Stimulated activated CD8-positive, alpha-beta memory T cell treated with anti-CD3 and anti-CD28 coated beads, Interleukin-7, amount 100 ng/mL, for 24 hours (primary cell): ENCODE data around the gene NDUFB1.

ENCODE experiments used
- DNase-seq: peaks from one replicate; pipeline ENCODE4 v3.0.0-alpha.2; 2020; ENCODE audit warnings: low read depth

NDUFB1 gene

DNA sequence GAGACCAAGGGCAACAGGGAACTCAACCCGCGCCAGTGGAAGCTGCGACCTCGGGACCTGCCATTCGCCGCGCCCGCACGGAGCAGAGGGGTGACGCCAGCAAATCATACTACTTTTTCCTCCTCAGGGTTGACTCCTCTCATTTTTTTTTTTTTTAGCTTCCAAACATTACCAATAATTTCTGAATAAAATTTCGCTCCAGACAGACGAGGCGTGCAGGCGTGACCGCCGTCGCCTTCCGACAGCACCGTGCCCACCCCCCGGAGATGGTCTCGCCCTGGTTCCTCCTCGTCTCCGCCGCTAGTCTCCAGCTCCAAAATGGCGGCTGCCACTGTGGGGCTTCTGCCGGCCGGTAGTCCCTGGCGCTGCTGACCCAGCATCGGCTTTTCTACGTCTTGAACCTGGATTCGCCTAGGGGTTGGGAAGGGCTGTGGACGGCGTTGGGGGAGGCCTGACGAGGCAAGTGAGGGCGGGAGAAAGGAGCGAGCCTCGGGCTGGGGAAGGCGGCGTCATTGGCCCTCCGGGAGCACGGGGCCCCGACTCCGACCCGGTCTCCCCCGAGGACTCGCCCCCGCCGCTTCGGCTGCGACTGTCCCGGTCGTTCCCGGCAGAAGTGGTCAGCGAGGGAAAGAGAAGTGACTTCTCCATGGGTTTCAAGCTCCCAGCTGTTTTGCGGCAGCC is at the start of gene NDUFB1, which contains the start of gene CPSF2:
Gene NDUFB1, minus strand, starts transcription at position 37 of the 681 bp plus-strand sequence. CDS start 4,069 bp downstream, outside the sequence.
Gene CPSF2, plus strand, starts transcription at position 300 of the 681 bp plus-strand sequence. CDS start 9,016 bp downstream, outside the sequence.
- DNase-seq = peak; percentile 68

DNA sequence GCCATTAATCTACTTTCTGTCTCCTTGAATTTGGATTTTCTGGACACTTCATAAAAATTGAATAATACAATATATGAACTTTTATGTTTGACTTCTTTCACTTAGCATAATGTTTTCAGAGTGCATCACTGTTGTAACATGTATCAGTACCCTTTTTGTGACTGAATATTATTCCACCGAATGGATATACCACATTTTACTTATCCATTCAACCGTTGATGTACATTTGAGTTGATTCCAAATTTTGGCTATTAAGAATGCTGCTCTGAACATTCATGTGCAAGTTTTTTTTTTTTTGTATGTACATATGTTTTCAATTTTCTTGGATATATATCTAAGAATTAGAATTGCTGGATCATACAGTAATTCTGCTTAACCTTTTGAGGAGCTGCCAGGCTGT is 43.5 kb upstream of the NDUFB1 start:
- DNase-seq = no peak

DNA sequence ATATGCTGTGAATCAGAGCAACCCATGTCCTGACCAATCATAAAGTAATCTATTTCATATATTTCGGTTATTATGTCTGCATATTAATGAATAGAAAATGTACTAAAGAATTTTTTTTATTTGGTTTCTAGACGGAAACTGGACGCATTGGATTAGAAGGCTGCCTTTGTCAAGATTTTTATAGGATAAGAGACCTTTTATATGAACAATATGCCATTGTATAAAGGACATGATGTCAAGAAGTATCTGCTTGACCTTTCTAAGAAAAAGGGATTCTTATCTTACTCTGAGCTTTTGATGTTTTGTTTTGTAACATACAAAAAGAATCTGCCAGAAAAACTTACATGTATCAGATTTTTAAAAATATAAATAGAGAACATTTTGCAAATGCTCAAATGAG is 40.0 kb upstream of the NDUFB1 start:
- no peak for DNase-seq

GRCh38 chr14:92160619-92161018 is 39.1 kb upstream of the NDUFB1 start:
- no peak for DNase-seq

- DNase-seq = no peak
Measured at GRCh38 chr14:92154283-92154942, 32.9 kb upstream of the NDUFB1 start.

- no peak for DNase-seq
Measured at GRCh38 chr14:92153581-92153980, 32.1 kb upstream of the NDUFB1 start.

DNA sequence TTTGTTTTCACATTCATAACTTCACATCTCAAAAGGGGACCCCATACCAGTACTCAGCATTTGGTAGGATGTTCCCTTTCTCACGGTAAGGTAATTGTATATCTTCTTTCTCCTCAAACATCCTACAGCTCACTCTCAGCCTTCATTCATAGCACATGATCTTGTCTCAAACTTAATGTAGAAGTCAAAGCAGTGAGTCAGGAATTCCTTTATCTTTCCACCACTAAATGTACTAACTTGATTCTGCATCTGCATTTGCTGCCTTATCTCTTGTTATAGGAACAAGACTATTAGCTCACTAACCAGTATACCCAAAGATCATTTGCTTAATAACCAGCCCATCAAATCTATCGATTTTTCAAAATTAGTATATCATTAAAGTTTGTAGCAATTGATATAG is 23.2 kb upstream of the NDUFB1 start:
- no peak for DNase-seq

DNA sequence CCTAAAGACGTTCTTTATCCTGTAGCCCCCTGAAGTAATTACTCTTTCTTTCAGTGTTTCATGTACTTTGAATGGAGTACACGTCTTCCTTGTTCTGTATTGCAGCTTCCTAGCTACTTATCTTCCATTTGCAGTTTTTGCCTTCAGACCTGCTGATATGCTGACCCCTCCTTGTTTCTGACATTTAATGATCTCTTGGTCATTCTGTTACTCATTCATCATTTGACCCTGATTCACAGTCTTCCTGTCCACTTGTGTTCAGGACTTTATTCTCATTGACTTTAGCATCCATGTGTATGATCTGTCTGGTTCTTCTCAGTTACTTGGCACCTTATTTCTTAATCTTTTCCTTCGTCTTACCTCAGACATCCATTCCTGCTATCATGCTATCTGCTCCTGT is 22.5 kb upstream of the NDUFB1 start:
- DNase-seq = no peak

GRCh38 chr14:92143309-92143708 is 21.8 kb upstream of the NDUFB1 start:
- DNase-seq = no peak

DNA sequence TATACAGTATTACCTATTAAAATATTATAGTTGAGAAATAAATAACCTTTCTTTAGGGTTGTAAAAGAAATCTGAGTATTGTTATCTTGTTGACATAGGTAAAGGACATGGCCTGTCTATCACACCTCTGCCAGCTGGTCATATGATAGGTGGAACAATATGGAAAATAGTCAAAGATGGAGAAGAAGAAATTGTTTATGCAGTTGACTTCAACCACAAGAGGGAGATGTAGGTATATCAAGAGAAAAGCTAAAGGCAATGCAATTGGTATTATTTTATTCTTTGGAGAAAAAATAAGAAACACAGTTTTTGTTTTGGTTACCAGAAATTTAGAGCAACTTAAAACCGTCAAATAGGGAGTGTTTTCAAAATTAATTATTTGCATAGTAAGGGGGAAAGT is 13.8 kb upstream of the NDUFB1 start:
- DNase-seq = no peak

- no peak for DNase-seq
Measured at GRCh38 chr14:92134456-92134855, 12.9 kb upstream of the NDUFB1 start.

DNA sequence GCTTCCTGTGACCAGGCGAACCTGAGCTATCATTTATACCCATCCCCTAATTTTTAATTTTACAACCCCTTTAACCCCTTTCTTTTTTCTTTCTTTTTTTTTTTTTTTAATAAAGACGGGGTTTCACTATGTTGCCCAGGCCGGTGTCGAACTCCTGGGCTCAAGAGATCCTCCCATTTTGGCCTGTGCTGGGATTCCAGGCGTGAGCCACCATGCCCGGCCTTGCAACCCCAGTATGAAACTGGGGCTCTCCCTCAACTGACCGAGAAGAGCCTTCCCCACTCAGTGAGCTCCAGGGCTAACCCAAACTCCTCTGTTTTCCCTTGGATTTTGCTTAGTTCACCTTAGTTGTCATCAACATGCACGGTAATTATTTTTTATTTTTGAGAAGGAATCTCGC is 1.3 kb upstream of the NDUFB1 start:
- no peak for DNase-seq

DNA sequence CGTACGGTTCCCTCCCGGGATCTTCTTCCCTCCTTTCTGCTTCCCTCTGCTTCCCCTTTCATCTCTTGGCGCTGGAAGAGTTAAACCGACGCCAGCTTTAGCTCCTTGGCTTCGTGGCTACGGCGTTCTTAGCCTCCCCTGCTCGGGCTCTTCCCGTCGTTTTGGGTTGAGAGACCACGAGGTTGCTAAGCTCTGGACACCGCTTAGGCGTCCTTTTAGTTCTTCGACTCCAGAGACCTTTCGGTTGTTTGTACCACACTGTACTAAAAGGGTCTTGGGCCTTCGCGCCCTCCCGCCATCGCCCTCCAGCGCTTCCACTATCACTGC is 808 bp upstream of the NDUFB1 start:
- DNase-seq = no peak

GRCh38 chr14:92121207-92121669 is 268 bp downstream of the NDUFB1 start:
- no peak for DNase-seq

- no peak for DNase-seq
Measured at GRCh38 chr14:92109490-92109889, 12.0 kb downstream of the NDUFB1 start.

- DNase-seq = no peak
Measured at GRCh38 chr14:92108345-92109254, 12.9 kb downstream of the NDUFB1 start.

DNA sequence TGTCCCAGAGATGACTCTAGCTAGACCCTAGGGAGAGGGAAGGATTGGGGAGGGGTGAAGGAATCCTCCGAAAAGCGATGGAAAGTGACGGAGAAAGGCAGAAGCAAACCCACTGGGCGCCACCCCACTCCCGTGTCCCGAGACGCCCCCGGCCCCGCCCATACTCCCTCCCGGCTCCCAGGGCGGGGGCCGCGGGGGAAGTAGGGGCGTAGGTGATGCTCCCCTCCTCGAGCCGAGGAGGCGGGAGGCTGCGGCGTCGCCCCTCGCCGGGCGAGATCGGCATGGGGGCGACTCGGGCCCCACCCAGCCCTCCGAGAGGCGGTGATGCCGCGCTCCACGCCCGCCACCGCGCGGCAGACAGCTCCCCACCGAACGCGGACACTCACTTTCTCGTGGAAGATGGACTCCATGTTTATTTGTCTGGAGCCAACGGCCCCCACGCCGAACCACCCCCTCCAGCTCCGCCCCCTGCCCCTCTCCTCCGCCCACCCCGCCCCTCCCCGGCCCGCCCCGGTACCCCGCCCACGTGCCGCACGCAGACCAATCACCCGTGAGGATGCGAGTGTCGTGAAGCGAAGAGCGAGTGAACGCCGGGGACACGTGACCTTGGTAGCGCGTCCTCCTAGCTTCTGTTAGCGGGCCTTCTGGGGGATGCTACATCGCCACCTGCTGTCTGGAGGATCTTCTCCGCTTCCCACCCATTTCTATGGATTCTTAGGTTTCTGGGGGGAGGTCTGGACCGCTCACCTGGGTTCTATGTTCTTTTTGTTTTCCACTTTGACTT is 15.2 kb downstream of the NDUFB1 start, which contains the start of gene ATXN3:
Gene ATXN3, minus strand, starts transcription at position 440 of the 784 bp plus-strand sequence. Its CDS starts 30 bp downstream, at position 410.
- DNase-seq = peak; percentile 85

DNA sequence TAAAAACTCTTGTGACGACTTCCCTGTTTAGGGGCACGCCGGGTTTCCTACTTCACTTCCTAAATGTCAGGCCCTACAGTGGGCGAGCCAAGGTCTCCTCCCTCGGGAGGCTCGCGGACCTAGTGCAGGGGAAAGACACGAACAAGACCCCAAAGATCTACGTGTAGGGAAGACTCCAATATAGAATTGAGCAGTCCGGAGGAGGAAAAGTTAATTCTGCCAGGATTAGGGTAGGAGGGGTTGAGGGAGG is 15.7 kb downstream of the NDUFB1 start:
- no peak for DNase-seq

GRCh38 chr14:92105073-92105892 is 16.2 kb downstream of the NDUFB1 start:
- DNase-seq = no peak

DNA sequence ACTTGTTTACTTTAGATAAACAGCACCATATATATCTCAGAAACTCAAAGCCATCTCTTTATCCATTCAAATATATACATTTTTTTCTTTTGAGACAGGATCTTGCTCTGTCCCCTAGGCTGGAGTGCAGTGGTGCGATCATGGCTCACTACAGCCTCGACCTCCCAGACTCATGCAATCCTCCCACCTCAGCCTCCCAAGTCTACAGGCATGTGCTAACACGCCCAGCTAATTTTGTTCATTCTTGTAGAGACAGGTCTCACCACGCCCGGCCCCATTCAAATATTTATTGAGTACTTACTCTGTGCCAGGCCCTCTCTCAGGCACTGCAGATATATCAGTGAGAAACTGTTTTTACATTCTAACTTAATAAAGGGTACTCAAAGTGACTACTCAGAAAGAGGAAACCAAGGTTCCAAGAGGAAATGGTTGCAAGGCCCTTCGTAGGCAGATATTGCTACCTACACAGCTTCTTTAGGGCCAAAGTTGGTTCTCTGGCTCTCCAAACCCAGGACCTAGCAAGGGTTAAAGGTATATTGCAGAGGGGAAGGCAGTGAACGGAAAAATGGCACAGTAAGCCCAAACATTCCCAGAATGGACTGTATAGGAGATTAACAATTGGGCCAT is 18.0 kb downstream of the NDUFB1 start:
- DNase-seq = no peak

DNA sequence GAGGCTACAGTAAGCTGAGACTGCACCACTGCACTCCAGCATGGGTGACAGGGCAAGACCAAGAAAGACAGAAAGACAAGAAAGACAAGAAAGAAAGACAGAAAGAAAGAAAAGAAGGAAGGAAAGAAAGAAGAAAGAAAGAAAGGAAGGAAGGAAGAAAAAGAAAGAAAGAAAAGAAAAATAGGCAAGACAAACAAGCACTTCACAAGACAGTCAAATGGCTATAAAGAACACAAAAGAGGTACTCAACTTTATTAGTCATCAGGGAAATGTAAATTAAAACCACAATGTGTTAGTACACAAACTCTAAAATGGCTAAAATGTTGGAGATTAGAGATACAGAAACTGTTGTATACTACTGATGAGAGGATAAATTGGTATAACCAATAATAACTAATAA is 21.7 kb downstream of the NDUFB1 start:
- DNase-seq = no peak
